B cell (primary cell): ENCODE results near the gene CBX6. TPM values are rescaled to one million over a fixed set of nuclear protein-coding genes. Genes with fewer than 3 reads are reported as not detected.

Experiments used
- ATAC-seq: fragments of 200-7000 bp; cut with Tn5 transposase; one replicate; pipeline ENCODE4 v1.10.0; 2021; ENCODE audit warnings: low read depth, mild to moderate bottlenecking, moderate number of reproducible peaks, moderate library complexity
- CTCF ChIA-PET: fragments of 350-600 bp; sonication (Branson Sonifier 250); formaldehyde crosslinking; loops from one replicate; lab custom pipeline; 2021; ENCODE audit warnings: antibody characterized with exemption, inconsistent platforms; lab: Charles Lee
- POLR2A ChIA-PET: fragments of 350-600 bp; sonication (Branson Sonifier 250); formaldehyde crosslinking; loops from one replicate; lab custom pipeline; 2021; ENCODE audit warnings: antibody characterized with exemption; lab: Charles Lee
- DNase-seq: peaks from one replicate; pipeline ENCODE4 v3.0.0; 2013
- H2AFZ ChIP-seq: 2 replicates; pipeline ENCODE4 v1.6.1; 2012; ENCODE audit warnings: mild to moderate bottlenecking, low read depth, low read length; ENCODE audit not compliant: insufficient read depth, poor library complexity, severe bottlenecking
- H3K27ac ChIP-seq, 2 donors: 1 replicate in 1 of 2; 2 replicates in 1 of 2; pipeline ENCODE4 v1.5.1; 2012 to 2013; ENCODE audit warnings: low read length in 2 of 2, mild to moderate bottlenecking in 2 of 2, moderate library complexity in 1 of 2
- H3K27me3 ChIP-seq, 4 experiments: fragments of 200-600 bp in 1 of 4; sonication (generic) in 1 of 4; replicated peaks in 1 of 4; 1 replicate in 2 of 4; 2 replicates in 2 of 4; pipeline versions ENCODE4 v1.6.1 to v1.7.0; 2013 to 2016; ENCODE audit warnings: low read length in 3 of 4, mild to moderate bottlenecking in 2 of 4, mixed read lengths in 1 of 4, moderate library complexity in 1 of 4; ENCODE audit not compliant: insufficient read depth in 4 of 4, control insufficient read depth in 3 of 4; ENCODE audit errors: control extremely low read depth in 1 of 4
- H3K36me3 ChIP-seq, 2 experiments: replicated peaks in 1 of 2; 1 replicate in 1 of 2; 2 replicates in 1 of 2; pipeline versions ENCODE4 v1.6.1 to v1.7.1; 2013; ENCODE audit warnings: low read length in 1 of 2; ENCODE audit not compliant: insufficient read depth in 2 of 2, control insufficient read depth in 1 of 2; ENCODE audit errors: control extremely low read depth in 1 of 2, extremely low read depth in 1 of 2
- H3K4me1 ChIP-seq, 2 donors: fragments of 200-600 bp in 1 of 2; sonication (generic) in 1 of 2; 1 replicate in 1 of 2; 2 replicates in 1 of 2; pipeline versions ENCODE4 v1.5.1 to v1.6.1; 2013 to 2017; ENCODE audit warnings: low read length in 2 of 2; ENCODE audit not compliant: control insufficient read depth in 2 of 2, insufficient read depth in 2 of 2
- H3K4me2 ChIP-seq: replicated peaks from 2 replicates; pipeline ENCODE3; 2012; ENCODE audit warnings: mild to moderate bottlenecking, low read depth, low read length; ENCODE audit not compliant: poor library complexity, severe bottlenecking
- H3K4me3 ChIP-seq, 5 experiments: fragments of 200-600 bp in 1 of 5; sonication (generic) in 1 of 5; 1 replicate in 3 of 5; 2 replicates in 2 of 5; pipeline versions ENCODE4 v1.5.1 to v1.7.0; 2011 to 2016; ENCODE audit warnings: low read length in 4 of 5, mild to moderate bottlenecking in 4 of 5, low read depth in 2 of 5, control low read depth in 1 of 5, moderate library complexity in 1 of 5; ENCODE audit not compliant: insufficient read depth in 1 of 5; ENCODE audit errors: control extremely low read depth in 1 of 5, extremely low read depth in 1 of 5
- H3K79me2 ChIP-seq: fragments of 200-600 bp; sonication (generic); one replicate; pipeline ENCODE4 v1.6.0; 2016; ENCODE audit warnings: low read length; ENCODE audit not compliant: control insufficient read depth, insufficient read depth
- H3K9ac ChIP-seq: fragments of 200-600 bp; sonication (generic); 2 replicates; pipeline ENCODE4 v1.6.1; 2017; ENCODE audit warnings: mild to moderate bottlenecking, low read length, moderate library complexity
- H3K9me3 ChIP-seq, 3 donors: one replicate each; pipeline versions ENCODE4 v1.6.1 to v1.7.1; 2013; ENCODE audit warnings: low read length in 2 of 3; ENCODE audit not compliant: control insufficient read depth in 2 of 3, insufficient read depth in 1 of 3; ENCODE audit errors: control extremely low read depth in 1 of 3
- H4K20me1 ChIP-seq: 2 replicates; pipeline ENCODE4 v1.6.0; 2012; ENCODE audit warnings: mild to moderate bottlenecking, low read length; ENCODE audit not compliant: insufficient read depth, control insufficient read depth, poor library complexity, severe bottlenecking
- H3K27ac Mint-ChIP-seq: one replicate; pipeline ENCODE4 v1.8.0; 2021; ENCODE audit warnings: mixed read lengths
- H3K27me3 Mint-ChIP-seq: one replicate; pipeline ENCODE4 v1.8.0; 2021; ENCODE audit warnings: mixed read lengths
- H3K4me1 Mint-ChIP-seq: one replicate; pipeline ENCODE4 v1.8.0; 2021; ENCODE audit warnings: mixed read lengths
- H3K4me3 Mint-ChIP-seq: one replicate; pipeline ENCODE4 v1.8.0; 2021; ENCODE audit warnings: mixed read lengths
- H3K9me3 Mint-ChIP-seq: one replicate; pipeline ENCODE4 v1.8.0; 2022; ENCODE audit warnings: mixed read lengths; ENCODE audit not compliant: insufficient read depth
- EZH2 ChIP-seq: IDR thresholded peaks from 2 replicates; pipeline ENCODE4 v1.6.1; 2012; ENCODE audit warnings: borderline replicate concordance, low read depth, mild to moderate bottlenecking, moderate library complexity, low read length; ENCODE audit not compliant: insufficient read depth, poor library complexity, severe bottlenecking
- WGBS: methylation state at CpG from one replicate; pipeline ENCODE4 v1.1.5; 2013; ENCODE audit warnings: missing lambda C conversion rate; ENCODE audit not compliant: insufficient coverage; 5-methylcytosine and 5-hydroxymethylcytosine counted together
- intact Hi-C: fragments of 100-400 bp; cut with micrococcal nuclease; formaldehyde crosslinking; loops from one replicate; pipeline ENCODE4 v1.10.0; 2022
- polyA plus RNA-seq: library from polyadenylated mRNA; depleted of rRNA; stranded (reverse); fragments of >200 nt; gene quantifications from 2 replicates; pipeline ENCODE4 v1.2.3, GENCODE V29; 2012
- total RNA-seq, 2 donors: library from RNA; stranded (reverse); fragments of 120-200 nt in 1 of 2; gene quantifications; 1 replicate in 1 of 2; 2 replicates in 1 of 2; pipeline versions ENCODE4 v1.2.3 to v1.2.4, GENCODE V29; 2013 to 2022
- TF ChIP-seq, protein P1 (sequence below): fragments of 200-600 bp; IDR thresholded peaks from one replicate; pipeline ENCODE4 v1.8.0; 2022; ENCODE audit warnings: antibody characterized with exemption, mild to moderate bottlenecking

The CBX6 gene
- total and polyA plus RNA-seq, 2 donors (not counting 1 experiment from before 2014, with no cell fraction given) = 14.9 to 55.1 TPM

- Mint-ChIP-seq H3K4me3 (peak overlapping the region; percentile 94), H3K9me3 (no peaks in the 10 kb centered on the region), H3K27ac (peak overlapping the region; percentile 92), H3K27me3 (peaks cover 17% of the 10 kb centered on the region), H3K4me1 (peaks cover 49% of the 10 kb centered on the region)
- peak overlapping the region; percentile 98 for H3K4me2 ChIP-seq
- H4K20me1 ChIP-seq = peaks cover 43% of the 10 kb centered on the region
- H3K27ac ChIP-seq = peak overlapping the region; percentile 39 to 54
- CTCF ChIA-PET = interaction anchor here (0.6 to 5.1 kb wide), 14 partner anchors 26 to 1210 kb away, joined by 3 to 167 read pairs (median 4); partner anchors contain the start of genes APOBEC3B and RPL3
- no peaks in the 10 kb centered on the region for H3K9me3 ChIP-seq
- peak; percentile 60 for DNase-seq
- peaks cover 0 to 22% (median 8%) of the 10 kb centered on the region in 4 experiments for H3K27me3 ChIP-seq
- 1% methylated on average over 61 of the region's 77 CpGs for WGBS
- H3K36me3 ChIP-seq = peaks cover 0 to 18% of the 10 kb centered on the region in 2 experiments
- peaks cover 21% of the 10 kb centered on the region for H3K79me2 ChIP-seq
- peak; percentile 8 for ATAC-seq
- H3K4me1 ChIP-seq = peaks cover 31 to 49% of the 10 kb centered on the region in 2 donors
- peak overlapping the region; percentile 79 for H2AFZ ChIP-seq
- H3K4me3 ChIP-seq = peak overlapping the region; percentile 7 to 86 (median 60)
- POLR2A ChIA-PET = interaction anchor here (0.6 to 1.7 kb wide), 4 partner anchors 105 to 448 kb away, joined by 3 to 7 read pairs (median 4); partner anchors contain the start of genes CBX7, GTPBP1 and RPL3
- intact Hi-C loops = loop anchor here (1.0 to 10.0 kb wide), 8 partner anchors 111 to 1306 kb away; partner anchors contain the start of genes APOBEC3B, ATF4, CBX7 and CSNK1E
- TF ChIP-seq EZH2 = no peak
- TF ChIP-seq, protein P1, sequence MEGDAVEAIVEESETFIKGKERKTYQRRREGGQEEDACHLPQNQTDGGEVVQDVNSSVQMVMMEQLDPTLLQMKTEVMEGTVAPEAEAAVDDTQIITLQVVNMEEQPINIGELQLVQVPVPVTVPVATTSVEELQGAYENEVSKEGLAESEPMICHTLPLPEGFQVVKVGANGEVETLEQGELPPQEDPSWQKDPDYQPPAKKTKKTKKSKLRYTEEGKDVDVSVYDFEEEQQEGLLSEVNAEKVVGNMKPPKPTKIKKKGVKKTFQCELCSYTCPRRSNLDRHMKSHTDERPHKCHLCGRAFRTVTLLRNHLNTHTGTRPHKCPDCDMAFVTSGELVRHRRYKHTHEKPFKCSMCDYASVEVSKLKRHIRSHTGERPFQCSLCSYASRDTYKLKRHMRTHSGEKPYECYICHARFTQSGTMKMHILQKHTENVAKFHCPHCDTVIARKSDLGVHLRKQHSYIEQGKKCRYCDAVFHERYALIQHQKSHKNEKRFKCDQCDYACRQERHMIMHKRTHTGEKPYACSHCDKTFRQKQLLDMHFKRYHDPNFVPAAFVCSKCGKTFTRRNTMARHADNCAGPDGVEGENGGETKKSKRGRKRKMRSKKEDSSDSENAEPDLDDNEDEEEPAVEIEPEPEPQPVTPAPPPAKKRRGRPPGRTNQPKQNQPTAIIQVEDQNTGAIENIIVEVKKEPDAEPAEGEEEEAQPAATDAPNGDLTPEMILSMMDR = no peak
- peak overlapping the region; percentile 87 for H3K9ac ChIP-seq
Observed at GRCh38 chr22:38871360-38872171, 450 bp downstream of the CBX6 start.
